Activated CD4-positive, alpha-beta T cell treated with anti-CD3 and anti-CD28 coated beads, Interleukin-2, Interleukin-4, amounts not matched to agents 100 ng/mL and 50 ng/mL, durations not matched to agents 16 hours and 8 hours (primary cell): Measurements from ENCODE around the gene MERTK.
"Not testable (repeated sequence)": the region's sequence is repeated elsewhere in the genome, so short reads cannot be mapped to it uniquely, and the experiment has no call there.

Experiments used
- DNase-seq: peaks from one replicate; pipeline ENCODE4 v3.0.0-alpha.2; 2020; ENCODE audit warnings: low spot score

Gene MERTK

DNA sequence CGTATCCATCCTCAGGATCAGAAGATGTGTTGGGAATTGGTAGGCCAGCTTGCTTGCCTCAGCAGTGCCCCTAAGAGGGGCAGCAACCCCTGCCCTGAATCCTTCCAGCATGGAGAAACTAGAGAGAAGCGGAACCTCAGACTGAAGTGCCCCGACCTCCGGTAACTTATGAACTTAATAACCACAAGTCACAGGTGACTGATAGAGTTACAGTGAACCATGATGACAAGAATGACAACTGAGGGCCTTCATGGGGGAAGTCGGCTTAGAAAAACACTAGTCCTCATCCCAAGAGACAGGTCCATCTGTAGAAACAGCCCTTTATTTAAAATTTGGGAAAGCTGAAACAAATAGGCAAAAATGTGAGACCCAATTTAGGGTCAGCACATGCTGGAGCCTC is 114.1 kb downstream of the MERTK start:
- no peak for DNase-seq

DNA sequence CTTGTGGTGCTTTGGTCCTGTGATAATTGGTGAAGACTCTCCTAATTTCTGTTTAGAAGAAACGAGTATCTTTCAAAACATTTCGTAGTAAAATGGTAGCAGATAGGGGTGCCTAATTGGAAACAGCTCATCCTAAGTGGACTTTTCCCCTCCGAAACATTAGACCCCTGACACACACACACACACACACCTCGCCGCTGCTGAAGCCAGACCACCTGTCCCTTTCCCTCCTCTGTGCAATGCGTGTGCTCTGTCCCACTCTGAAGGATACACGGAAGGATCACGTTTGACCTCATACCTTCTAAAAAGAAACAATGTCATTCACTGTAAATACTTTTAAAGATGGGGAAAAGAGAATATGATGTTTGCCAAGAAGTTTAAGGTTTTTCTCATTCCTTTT is 120.4 kb downstream of the MERTK start:
- DNase-seq: no peak

DNA sequence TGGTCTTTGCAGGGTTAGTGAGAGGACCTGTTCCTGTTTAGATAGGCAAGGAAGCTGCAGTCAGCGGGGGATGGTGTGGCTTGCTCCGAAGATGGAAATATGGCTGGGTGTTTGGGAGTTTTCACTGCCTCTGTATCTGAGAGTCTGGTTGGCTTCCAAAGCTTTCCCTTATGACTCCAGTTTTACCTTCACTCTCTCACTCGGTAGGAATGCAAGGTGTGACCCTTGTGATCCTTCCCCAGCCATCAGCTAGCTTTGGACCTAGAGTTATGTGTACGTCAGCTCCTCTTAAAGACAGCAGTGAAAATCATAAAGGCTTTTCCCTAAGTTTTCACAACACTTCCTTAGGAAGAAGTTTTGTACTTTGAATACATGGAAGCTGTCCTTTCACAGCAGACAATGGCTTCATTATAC is 121.2 kb downstream of the MERTK start:
- DNase-seq: no peak

DNA sequence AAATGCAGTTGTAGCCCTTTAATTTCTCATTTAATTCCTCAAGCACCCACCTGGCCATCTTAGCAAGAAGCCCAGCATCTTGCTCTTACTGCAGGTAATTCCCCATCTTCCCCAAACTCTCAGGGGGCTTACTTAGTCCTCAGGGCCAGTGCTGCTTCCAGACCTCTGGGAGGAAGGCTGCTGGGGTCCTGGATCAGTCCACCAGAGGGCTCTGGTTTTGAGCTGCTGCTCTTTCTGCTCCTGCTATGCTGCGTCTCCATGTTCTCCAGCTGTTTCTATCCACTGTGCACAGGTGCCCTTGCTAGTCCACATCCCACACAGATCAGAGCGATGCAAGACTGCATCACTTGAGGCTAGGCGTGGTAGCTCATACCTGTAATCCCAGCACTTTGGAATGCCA is 122.2 kb downstream of the MERTK start:
- no peak for DNase-seq

DNA sequence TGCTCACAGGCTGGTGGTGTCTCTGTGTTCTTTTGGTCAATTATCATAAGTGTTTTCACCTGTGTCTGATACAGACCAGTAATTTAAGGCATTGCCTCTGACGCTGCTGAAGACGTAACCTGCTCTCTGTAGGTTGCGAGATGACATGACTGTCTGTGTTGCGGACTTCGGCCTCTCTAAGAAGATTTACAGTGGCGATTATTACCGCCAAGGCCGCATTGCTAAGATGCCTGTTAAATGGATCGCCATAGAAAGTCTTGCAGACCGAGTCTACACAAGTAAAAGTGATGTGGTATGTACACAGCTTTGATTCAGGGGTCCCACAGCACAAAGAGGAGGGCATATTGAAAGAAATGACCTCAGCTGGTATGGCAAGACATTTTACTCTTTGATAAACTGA is 122.9 kb downstream of the MERTK start:
- DNase-seq: no peak

DNA sequence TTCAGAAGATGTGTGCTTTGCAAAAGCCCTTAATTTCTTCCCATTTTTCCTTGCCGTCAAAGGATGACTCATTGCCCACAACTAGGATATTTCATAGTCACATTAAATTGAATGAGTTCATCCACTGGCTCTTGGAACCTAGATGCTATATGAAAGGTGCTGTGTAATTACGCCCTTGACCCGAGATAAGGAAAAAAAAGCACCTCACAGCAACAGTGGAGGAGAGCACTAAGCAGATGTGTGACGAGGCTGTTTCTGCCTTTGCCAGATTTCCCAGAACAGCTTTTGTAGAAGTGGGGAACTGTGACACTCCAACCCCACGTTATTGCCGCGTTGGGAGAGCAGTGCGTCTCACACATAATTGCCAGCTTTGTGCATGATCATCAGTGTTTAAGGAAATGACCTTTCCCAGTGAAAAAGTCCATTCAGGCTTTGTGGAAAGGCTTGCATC is 123.4 kb downstream of the MERTK start:
- no peak for DNase-seq

DNA sequence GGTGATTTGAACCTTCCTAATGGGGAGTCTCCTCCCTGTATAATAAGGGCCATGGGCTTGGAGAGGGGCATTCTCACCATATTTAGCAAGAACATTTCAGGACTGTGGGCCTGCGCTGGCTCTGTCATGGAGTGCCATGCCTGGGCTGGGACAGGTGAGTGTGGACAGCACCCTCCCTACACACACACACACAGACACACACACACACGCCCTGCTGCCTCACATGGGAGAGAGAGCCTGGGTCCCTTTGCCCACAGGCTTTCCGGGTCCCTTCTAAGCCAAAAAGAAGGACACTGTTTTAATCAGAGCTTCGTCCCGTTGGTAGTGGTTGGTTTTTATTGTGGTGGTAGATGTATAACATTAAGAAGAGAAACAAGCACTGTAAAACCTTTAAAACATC is 125.3 kb downstream of the MERTK start:
- DNase-seq: no peak

DNA sequence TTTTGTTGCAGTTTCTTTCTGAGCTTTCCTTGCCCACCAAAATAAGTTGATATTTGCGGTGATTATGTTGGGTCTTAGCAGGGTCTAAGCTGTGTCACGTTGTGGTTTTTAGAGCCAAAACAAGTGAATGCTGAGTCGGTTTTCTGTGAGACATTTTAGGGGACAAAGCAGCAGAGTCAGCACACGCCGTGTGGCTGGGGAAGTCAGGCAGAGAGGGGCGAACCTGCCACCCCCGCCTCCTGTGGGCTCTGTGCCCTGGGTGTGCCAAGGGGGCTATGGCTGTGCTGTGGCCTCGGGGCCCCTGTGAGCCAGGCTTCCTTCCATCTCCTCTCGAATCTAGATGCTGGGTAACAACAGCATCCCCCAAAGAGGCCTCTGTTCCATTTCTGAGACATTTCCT is 125.8 kb downstream of the MERTK start:
- DNase-seq: no peak

DNA sequence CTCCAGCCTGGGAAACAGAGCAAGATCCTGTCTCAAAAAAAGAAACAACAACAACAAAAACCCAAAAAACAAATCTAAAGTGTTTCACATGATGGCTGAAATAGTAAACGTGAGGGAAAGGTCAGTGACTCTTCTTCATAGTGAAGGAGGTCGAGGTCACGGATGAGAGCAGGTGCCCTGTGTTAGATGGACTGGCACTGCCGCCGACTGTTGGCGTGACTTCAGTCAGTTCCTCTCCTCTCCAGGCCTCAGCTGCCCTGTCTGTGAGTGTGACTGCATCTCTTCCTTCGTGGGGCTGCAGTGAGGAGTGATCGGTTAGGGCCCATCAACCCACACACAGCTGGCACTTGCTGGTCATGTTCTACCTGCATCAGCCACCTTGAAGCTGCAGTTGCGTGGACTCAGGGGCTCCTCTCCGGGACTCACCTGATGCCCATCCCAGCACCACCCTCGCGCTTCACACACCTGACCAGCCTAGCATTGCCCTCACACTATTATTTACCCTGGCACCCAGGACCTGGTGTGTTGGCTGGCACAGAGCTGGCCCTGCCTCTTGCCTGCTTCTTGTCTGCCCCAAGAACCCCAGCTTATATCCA is 126.6 kb downstream of the MERTK start:
- DNase-seq: no peak

DNA sequence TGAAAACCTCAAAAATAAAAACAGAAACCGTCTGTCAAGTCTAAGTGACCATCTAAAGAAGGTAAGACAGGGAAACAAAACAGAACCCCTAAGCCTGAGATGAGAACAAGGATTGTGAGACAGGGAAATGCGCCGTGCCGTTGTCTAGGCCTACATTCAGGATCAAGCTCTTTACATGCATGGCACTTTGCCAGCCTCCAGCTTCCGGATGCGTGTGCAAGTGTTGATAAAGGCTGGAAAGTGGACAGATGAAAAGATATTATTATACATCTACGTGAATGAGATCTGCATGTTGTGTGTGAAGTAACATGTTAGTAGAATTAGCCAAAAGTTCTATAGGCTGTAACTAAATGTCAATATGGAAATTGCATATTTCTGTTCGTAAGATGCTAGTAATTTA is 128.1 kb downstream of the MERTK start:
- no peak for DNase-seq

DNA sequence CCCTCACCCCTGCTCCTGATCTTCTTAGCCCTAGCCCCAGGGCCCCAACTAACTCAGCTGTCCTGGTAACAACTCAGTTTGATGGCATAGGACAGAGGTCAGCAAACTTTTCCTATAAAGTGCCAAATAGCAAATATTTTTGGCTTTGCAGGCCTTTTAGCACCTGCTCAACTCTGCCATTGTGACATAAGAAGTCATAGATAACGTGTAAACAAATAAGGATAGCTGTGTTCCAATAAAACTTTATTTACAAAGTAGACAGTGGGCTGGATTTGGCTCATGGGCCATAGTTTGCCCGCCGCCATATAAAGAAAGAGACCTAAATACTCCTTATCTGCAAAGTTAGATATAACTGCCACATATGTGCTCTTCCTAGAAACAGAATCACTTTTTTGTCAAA is 129.4 kb downstream of the MERTK start:
- no peak for DNase-seq

DNA sequence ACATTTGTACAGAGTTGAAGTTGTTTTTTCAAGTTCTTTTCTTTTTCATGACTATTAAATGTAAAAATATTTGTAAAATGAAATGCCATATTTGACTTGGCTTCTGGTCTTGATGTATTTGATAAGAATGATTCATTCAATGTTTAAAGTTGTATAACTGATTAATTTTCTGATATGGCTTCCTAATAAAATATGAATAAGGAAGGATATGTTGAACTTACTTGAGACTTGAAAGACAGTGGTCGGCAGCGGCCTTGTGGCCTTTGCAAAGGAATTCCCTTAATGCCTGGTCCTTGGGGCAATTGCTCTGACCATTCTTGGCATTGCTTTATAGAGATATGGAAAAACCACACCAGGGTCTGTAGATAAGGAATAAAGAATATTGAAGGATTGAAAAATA is 130.8 kb downstream of the MERTK start:
- DNase-seq: no peak

DNA sequence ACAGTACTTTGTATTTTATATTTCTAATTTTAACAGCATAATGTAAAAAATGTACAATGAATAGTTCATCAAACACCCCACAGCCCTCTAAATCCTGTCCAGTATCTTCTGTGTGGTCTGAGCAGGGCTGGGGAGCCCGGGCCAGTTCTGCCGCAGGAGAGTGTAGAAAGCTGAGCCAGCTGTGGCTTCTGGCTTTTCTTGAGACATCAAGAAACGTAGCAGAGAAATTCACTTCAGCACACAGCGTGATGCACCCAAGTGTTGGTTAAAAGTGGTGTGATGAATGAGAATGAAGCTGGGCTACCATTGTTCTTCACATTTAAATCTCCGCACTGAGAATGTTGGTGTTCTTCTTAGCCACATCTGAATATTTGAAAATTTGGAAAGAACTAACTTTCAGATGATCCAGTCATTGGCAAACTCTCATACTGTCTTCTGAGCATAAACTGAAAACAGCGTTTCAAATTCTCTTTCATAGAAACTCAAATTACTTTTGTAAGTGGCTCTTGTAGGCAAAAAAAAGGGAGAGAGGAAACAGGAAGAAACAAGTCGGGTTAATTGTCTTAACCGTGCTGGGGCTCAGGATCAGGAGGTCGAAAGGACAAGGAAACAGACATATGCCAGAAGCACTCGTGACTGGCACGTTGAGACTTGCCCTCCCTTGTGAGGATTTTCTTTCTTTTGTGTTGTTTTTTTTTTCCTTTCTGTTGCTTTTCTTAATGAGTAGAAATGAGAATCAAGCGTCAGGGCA is 133.2 kb downstream of the MERTK start:
- DNase-seq: no peak

DNA sequence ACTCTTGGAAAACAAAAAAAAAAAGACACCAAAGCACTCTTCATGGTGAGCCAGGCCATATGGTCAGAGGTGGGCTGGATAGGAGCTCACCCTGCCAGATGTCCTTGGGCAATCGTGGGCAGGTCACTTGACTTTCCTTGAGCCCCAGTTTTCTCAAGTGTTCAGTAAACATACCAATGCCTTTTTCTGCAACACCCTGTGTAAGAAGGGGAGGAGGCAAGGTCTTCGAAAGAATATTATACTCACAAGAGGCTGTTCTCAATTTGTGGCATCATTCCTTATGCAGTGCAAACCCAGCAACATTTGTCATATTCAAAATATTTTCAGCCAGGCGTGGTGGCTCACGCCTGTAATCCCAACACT is 133.8 kb downstream of the MERTK start:
- no peak for DNase-seq

DNA sequence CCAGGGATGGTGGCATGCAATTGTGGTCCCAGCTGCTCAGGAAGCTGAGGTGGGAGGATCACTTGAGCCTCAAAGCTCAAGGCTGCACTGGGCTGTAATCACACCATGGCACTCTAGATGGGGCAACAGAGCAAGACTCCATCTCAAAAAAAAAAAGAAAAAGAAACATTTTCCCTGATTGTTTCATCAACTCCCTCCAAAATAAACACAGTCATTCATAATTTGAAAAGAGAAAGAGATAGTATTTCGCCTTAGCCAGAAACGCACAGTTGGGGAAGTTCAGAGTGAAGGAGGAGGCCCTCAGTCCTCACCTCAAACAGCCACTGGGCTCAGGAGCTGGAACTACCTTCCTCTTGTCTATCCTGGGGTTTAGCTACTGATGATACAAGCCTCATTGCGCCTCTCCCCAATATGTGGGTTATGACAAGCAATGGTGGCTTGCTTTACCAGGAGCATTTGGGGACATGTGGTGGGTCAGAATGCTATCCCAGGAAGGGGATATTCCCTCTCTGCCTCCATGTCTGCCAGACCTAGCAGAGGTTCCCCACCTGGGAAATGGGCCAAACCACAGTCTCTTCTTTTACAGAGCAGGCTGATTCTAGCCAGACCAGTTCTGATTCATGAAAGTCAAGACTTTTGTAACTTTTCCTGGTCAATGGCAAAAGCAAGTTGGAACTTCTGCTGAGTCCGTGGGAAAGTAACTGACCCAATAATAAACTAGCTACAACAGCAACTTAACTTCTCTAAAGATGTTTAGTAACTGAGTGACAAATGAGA is 134.5 kb downstream of the MERTK start:
- DNase-seq: no peak

DNA sequence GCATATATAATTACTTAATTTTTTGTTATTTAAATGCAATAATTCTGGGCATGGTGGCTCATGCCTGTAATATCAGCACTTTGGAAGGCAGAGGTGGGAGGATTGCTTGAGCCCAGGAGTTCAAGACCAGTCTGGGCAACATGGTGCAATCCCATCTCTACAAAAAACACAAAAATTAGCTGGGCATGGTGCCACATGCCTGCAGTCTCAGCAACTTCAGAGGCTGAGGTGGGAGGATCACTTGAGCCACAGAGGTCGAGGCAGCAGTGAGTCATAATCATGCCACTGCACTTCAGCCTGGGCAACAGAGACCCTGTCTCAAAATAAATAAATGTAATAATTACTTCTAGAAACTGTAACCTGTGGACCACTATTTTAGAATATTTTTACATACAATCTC is 135.2 kb downstream of the MERTK start:
- DNase-seq: no peak

DNA sequence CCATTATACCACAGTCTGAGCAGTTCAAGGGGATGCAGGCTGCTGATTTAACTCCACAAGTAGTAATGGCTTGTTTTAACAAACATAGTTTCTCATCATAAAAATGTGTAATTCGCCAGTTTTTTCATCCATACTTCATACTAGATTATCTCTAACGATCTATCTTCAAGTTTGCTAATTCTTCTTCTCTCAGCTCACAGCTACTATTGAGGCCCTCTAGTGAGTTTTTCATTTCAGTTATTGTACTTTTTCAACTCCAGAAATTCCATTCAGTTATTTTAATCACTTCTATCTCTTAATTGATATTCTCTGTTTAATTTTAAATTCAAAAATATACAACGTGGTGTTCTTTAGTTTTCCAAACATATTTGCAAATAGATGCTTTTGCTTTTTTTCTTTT is 136.5 kb downstream of the MERTK start:
- no peak for DNase-seq

DNA sequence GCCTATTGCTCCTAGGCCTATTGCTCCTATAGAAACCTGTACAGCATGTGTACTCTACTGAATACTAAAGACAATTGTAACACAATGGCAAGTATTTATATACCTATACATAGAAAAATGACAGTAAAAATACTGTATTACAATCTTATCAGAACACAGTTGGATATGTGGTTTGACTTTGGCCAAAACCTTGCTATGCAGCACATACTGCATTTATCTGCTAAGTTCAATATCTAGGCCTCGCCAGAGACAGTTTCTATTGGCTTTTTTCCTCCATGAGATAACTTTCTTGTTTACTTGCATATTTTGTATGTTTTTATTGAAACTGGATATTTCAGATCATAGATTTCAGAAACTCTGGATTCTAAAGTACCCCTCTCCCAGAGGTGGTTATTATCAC is 137.4 kb downstream of the MERTK start:
- no peak for DNase-seq

DNA sequence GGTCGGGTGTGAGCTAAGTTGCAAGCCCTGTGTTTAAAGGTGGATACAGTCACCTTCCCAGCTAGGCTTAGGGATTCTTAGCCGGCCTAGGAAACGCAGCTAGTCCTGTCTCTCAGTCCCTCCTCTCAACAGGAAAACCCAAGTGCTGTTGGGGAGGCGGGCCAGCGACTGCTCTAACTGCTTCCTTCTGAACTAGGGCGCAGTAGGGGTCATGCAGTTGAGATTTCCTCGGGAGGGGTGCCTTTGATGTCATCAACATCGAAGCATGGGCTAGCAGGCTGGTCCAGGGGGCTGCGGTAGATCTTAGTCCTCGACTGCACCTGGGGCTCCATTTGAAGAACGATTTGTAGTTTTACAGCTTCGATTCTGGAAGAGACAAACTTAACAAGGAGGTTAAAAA is 141.1 kb downstream of the MERTK start:
- DNase-seq: not testable (repeated sequence)

DNA sequence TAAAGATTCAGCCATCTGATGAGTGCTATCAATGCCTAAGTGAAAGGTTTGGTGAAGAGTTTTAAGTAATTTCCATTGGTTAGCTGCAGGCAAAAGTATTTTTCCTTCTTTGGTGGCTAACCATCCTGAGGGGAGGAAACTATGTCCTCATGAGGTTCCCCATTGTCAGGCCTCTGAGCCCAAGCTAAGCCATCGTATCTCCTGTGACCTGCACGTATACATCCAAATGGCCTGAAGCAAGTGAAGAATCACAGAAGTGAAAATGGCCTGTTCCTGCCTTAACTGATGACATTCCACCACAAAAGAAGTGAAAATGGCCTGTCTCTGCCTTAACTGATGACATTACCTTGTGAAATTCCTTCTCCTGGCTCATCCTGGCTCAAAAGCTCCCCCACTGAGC is 141.7 kb downstream of the MERTK start:
- DNase-seq: not testable (repeated sequence)

DNA sequence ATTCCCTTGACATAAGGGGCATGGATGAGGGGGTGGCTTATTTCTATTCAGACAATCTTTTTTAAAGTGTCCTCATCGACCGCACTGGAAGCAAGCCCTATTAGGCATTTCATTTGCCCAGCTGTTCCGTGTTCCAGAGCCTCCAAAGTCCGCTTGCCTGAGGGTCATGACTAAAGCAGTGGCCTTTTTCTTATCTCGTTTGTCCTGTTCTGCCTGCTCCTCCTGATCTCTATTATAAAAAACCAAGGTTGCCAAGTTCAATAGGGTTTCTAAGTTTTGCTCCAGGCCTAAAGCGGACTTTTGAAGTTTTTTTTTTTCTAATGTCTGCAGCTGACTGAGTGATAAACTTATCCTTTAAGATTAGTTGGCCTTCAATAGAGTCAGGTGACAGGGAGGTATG is 143.1 kb downstream of the MERTK start:
- DNase-seq: not testable (repeated sequence)

DNA sequence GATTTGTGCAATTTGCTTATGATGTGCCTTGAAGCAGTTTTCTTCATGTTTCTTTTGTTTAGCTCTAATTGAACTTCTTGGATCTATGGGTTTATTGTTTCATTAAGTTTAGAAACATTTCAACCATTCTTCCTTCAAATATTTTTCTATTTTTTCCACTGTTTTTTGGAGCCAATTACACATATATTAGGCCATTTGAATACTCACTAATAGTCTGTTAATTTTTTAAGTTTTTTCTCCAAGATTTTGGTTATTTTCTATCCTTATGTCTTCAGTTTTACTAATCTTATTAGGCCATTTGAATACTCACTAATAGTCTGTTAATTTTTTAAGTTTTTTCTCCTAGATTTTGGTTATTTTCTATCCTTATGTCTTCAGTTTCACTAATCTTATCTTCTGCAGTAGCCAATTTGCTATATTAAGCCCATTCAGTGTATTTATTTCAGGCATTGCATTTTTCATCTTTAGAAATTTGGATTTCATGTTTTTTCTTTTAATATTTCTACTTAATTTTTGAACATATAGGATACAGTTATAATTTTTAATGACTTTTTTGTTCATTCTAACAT is 147.1 kb downstream of the MERTK start:
- no peak for DNase-seq

DNA sequence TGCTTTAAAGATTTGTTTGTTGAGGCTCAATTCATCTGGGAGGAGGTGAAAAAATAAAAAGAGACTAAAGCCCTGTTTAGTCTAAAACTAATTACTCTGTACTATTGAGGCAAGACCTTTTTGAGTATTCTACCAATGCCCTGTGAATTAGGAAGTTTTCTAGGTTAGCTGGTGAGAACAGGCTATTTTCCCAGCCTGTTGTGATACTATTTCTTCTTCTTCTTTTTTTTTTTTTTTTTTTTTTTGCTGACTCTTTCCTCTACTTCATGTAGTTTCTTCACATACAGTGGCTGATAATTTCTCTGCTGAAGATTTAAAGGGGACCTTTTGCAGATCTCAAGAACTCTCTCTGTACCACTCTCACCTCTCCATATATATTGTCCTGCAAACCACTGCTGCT is 147.8 kb downstream of the MERTK start:
- no peak for DNase-seq
